ENCODE results near the gene FARP2. TPM values are rescaled to one million over a fixed set of nuclear protein-coding genes. Genes with fewer than 3 reads are reported as not detected.
"Not testable (repeated sequence)": the region's sequence is repeated elsewhere in the genome, so short reads cannot be mapped to it uniquely, and the experiment has no call there.

FARP2 gene
- polyA plus RNA-seq, 6 donors from 2014 or later, result 24.4 to 35.6 (median 29.5) TPM

DNA sequence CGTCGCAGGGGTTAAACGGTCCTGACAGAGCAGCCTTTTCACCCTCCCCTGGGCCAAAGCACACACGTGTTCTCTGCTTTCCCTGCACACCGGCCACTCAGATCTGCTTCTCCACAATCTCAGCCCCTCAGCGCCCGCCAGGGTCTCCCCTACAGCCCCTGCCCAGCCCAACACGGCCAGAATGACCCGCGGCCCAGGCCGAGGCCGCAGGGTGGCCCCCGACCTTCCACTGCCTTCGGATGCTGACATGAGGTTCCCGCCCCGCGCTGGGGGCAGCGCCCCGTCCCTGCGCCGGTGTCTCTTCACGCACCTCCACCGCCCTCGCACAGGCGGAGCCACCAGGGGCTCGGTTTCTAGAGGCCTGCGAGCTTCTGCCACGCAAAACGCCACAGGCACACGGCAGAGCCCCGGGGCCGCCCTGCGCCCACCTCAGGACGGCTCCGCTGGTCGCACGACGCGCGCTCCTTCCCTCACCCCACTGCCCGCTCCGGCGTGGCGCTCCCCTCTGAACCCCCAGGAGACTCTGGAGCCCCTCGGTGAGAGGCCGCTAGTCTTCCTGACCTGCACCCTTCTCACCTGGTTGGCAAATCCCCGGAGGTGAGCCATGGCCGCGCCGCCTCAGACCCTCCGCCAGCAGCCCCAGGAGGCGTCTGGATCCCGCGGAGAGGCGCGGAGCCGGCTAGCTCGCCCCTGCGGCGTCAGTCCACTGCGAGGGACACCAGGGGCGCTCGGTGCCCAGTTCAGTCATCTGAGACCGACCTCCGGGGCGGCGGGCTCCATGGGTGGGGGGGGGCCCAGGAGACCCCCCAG is 151.6 kb downstream of the FARP2 start:
- Mint-ChIP-seq H3K9me3 (no peaks in the 10 kb centered on the region), H3K27me3 (no peaks in the 10 kb centered on the region), H3K36me3 (no peaks in the 10 kb centered on the region), H3K4me3 (peak overlapping the region; percentile 79 to 93 (median 84)), H3K27ac (peak overlapping the region in 3 of 6 donors; percentile 51 to 87 (median 85)), H3K4me1 (peaks cover 20 to 46% (median 37%) of the 10 kb centered on the region in 3 donors)
- ATAC-seq (ENCODE audit: low read depth in 2 of 2) (peak; percentile 3), DNase-seq (peak; percentile 27)

DNA sequence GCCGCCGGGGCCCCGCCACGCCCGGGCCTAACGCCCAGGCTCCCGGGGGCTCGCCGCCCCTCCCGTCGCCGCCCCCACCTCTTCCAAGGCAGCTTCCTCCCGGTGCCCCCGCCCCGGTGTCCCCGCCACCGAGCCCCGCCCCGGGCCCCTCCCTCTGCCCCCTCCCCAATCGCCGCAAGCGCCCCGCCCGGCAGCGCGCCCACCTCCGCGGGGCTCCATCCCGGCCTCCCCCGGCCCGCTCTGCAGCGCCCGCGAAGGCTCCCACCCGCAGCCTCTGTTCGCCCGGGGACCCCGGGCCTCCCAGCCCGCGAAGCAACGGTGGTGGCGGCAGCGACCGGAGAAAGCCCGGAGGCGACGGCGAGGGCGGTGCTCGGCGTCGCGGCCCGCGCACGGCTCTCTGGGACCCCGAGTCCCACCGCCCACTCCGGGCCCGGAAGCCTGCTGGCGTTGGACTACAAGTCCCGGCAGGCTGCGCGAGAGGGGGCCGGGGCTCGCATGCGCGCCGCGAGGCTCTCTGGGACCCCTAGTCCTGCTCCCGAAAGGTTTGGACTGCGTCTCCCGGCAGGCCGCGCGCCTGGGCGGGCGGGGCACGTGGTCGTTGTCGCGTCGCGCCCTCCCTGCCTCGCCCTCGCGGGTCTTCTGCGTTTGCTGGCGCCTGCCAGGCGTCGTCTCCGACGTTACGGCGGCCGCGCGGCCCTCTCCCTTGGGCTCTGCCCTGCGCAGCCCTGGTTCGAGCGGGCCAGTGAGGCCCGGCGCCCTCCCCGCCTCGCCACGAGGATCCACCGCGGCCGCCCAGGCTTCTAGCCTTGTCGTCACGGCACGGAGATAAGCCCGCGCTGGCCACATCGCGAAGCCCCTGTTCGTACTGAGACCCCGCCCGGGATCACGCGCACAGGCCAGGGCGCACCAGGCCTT is 152.4 kb downstream of the FARP2 start, which contains the start of gene STK25:
TSS of gene STK25 (minus strand) at position 345 of the 915 bp plus-strand sequence. CDS start 549 bp downstream, outside the sequence.
- peak within 1 kb of the TSS; percentile 82 to 93 (median 84) for H3K4me3 Mint-ChIP-seq
- ATAC-seq (ENCODE audit: low read depth in 2 of 2), result peak; percentile 93 to 95

GRCh38 chr2:241509155-241509784 is 153.2 kb downstream of the FARP2 start:
- Mint-ChIP-seq H3K4me1 (peaks cover 20 to 38% (median 35%) of the 10 kb centered on the region in 3 donors), H3K27ac (peak overlapping the region; percentile 30 to 95 (median 90)), H3K4me3 (peak overlapping the region; percentile 80 to 93 (median 84)), H3K27me3 (no peaks in the 10 kb centered on the region), H3K9me3 (no peaks in the 10 kb centered on the region), H3K36me3 (no peaks in the 10 kb centered on the region)
- ATAC-seq (ENCODE audit: low read depth in 2 of 2) (no peak), DNase-seq (no peak)

More for the DNA sequence above, 152.4 kb downstream of the FARP2 start, which contains the start of gene STK25:
- peak within 1 kb of the TSS; percentile 59 to 95 (median 90) for H3K27ac Mint-ChIP-seq
- no peaks in the 10 kb centered on the region for H3K36me3 Mint-ChIP-seq
- peak; percentile 98 for DNase-seq
- H3K9me3 Mint-ChIP-seq, result no peaks in the 10 kb centered on the region
- H3K4me1 Mint-ChIP-seq, result peaks cover 20 to 46% (median 37%) of the 10 kb centered on the region in 3 donors
- H3K27me3 Mint-ChIP-seq, result no peaks in the 10 kb centered on the region

GRCh38 chr2:241511091-241511741 is 155.1 kb downstream of the FARP2 start:
- Mint-ChIP-seq H3K4me3 (peak overlapping the region in 5 of 8 donors; percentile 42 to 84 (median 77)), H3K27ac (peak overlapping the region in 2 of 6 donors; percentile 34 to 65), H3K27me3 (no peaks in the 10 kb centered on the region), H3K4me1 (peaks cover 18 to 25% (median 21%) of the 10 kb centered on the region in 3 donors), H3K36me3 (no peaks in the 10 kb centered on the region), H3K9me3 (no peaks in the 10 kb centered on the region)
- ATAC-seq (ENCODE audit: low read depth in 2 of 2) (no peak), DNase-seq (no peak)

GRCh38 chr2:241514553-241514952 is 158.5 kb downstream of the FARP2 start:
- ATAC-seq (ENCODE audit: low read depth in 2 of 2) (no peak), DNase-seq (no peak)
- Mint-ChIP-seq H3K27me3 (no peaks in the 10 kb centered on the region), H3K4me1 (peaks cover 3 to 20% (median 16%) of the 10 kb centered on the region in 3 donors), H3K4me3 (peak overlapping the region in 1 of 8 donors; percentile 53), H3K36me3 (no peaks in the 10 kb centered on the region), H3K27ac (peak overlapping the region in 1 of 6 donors; percentile 6), H3K9me3 (peaks cover 0 to 12% (median 0%) of the 10 kb centered on the region in 7 donors)

- Mint-ChIP-seq H3K27me3 (no peaks in the 10 kb centered on the region), H3K36me3 (no peaks in the 10 kb centered on the region), H3K27ac (peak overlapping the region in 2 of 6 donors; percentile 26 to 34), H3K4me1 (peaks cover 0 to 15% (median 14%) of the 10 kb centered on the region in 3 donors), H3K4me3 (peak overlapping the region in 2 of 8 donors; percentile 9 to 18), H3K9me3 (peaks cover 0 to 12% (median 0%) of the 10 kb centered on the region in 7 donors)
- DNase-seq, result no peak
- peak in 1 of 2 donors; percentile 18 for ATAC-seq (ENCODE audit: low read depth in 2 of 2)
Observed at GRCh38 chr2:241514986-241515737, 159.1 kb downstream of the FARP2 start.

DNA sequence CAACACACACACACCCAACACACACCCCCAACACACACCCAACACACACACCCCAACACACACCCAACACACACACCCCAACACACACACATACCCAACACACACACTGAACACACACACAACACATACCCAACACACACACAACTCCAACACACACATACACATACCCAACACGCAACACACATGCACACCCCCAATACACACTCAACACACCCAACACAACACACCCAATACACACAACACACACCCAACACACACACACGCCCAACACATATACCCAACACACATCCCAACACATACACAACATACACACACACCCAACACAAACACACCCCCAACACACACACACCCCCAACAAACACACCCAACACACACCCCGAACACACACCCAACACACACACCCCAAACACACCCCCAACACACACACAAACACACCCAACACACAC is 160.5 kb downstream of the FARP2 start:
- ATAC-seq (ENCODE audit: low read depth in 2 of 2), result no peak
- no peaks in the 10 kb centered on the region for H3K36me3 Mint-ChIP-seq
- peaks cover 0 to 12% (median 0%) of the 10 kb centered on the region in 7 donors for H3K9me3 Mint-ChIP-seq
- peak overlapping the region in 1 of 6 donors; percentile 79 for H3K27ac Mint-ChIP-seq
- DNase-seq, result no peak
- H3K27me3 Mint-ChIP-seq, result peaks cover 0 to 5% (median 4%) of the 10 kb centered on the region in 3 donors
- no peak overlapping the region for H3K4me3 Mint-ChIP-seq
- H3K4me1 Mint-ChIP-seq, result peaks cover 0 to 15% (median 14%) of the 10 kb centered on the region in 3 donors

GRCh38 chr2:241517297-241517696 is 161.2 kb downstream of the FARP2 start:
- DNase-seq (no peak), ATAC-seq (ENCODE audit: low read depth in 2 of 2) (no peak)
- Mint-ChIP-seq H3K27ac (peak overlapping the region in 1 of 6 donors; percentile 65), H3K27me3 (peaks cover 0 to 6% (median 5%) of the 10 kb centered on the region in 3 donors), H3K4me3 (no peak overlapping the region), H3K9me3 (peaks cover 0 to 12% (median 0%) of the 10 kb centered on the region in 7 donors), H3K4me1 (peaks cover 0 to 15% (median 14%) of the 10 kb centered on the region in 3 donors), H3K36me3 (no peaks in the 10 kb centered on the region)

DNA sequence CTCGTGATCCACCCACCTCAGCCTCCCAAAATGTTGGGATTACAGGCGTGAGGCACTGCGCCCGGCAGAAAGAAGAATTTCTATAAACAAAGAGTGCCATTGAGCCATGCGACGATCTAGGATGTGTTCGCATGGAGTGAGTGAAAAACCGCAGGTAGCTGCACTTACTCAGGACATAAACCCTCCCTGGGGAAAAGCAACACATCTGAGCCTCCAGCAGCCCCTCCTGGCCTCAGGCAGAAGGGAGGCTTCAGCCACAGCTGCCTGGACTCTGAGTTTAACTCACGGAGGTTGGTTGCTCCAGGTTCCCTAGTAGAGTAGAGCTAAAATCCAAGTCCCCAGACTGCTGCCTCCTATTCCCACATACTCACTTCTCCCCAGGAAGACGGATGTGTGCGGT is 163.6 kb downstream of the FARP2 start:
- no peak overlapping the region for H3K4me3 Mint-ChIP-seq
- H3K9me3 Mint-ChIP-seq, result peaks cover 0 to 12% (median 0%) of the 10 kb centered on the region in 7 donors
- ATAC-seq (ENCODE audit: low read depth in 2 of 2) (no peak), DNase-seq (no peak)
- H3K27me3 Mint-ChIP-seq, result peaks cover 0 to 13% (median 11%) of the 10 kb centered on the region in 3 donors
- no peaks in the 10 kb centered on the region for H3K36me3 Mint-ChIP-seq
- peaks cover 0 to 15% (median 14%) of the 10 kb centered on the region in 3 donors for H3K4me1 Mint-ChIP-seq
- H3K27ac Mint-ChIP-seq, result no peak overlapping the region

DNA sequence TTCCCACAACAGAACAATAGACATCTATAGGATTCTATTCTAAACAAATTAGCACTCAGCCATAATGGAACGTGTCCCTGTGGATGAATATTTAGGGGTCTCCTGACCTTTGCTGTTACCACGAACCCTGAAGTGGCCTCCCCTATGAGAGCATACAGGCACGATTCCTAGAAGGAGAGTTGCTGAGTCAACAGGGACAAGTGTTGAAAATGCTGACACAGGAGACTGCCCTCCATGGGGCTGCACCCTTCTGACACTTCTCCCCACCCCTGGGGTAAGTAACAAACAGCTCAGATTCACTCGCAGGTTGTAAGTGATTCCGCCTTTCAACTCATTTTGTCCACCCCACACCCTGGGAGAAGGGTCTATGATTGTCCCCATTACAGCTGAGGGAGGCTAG is 166.4 kb downstream of the FARP2 start:
- Mint-ChIP-seq H3K9me3 (peaks cover 1 to 13% (median 7%) of the 10 kb centered on the region in 7 donors), H3K4me1 (peaks cover 0 to 1% (median under 1%) of the 10 kb centered on the region in 3 donors), H3K4me3 (no peak overlapping the region), H3K36me3 (no peaks in the 10 kb centered on the region), H3K27me3 (peaks cover 0 to 13% (median 11%) of the 10 kb centered on the region in 3 donors), H3K27ac (no peak overlapping the region)
- DNase-seq (no peak), ATAC-seq (ENCODE audit: low read depth in 2 of 2) (no peak)

GRCh38 chr2:241525818-241526780 is 170.0 kb downstream of the FARP2 start:
- not testable (repeated sequence) for H3K4me3 Mint-ChIP-seq

More at GRCh38 chr2:241525818-241526780, 170.0 kb downstream of the FARP2 start:
- not testable (repeated sequence) for H3K4me1 Mint-ChIP-seq; ATAC-seq (ENCODE audit: low read depth in 2 of 2); H3K27ac Mint-ChIP-seq; DNase-seq; H3K36me3 Mint-ChIP-seq
- Mint-ChIP-seq H3K9me3 (peaks cover 0 to 13% (median 7%) of the 10 kb centered on the region in 7 donors), H3K27me3 (peaks cover 0 to 14% (median 10%) of the 10 kb centered on the region in 3 donors)
